ENCODE results near the gene GPT2. TPM values are rescaled to one million over a fixed set of nuclear protein-coding genes. Genes with fewer than 3 reads are reported as not detected.

GPT2 gene
- total RNA-seq, 1 experiment from 2014 or later, result 68.8 TPM

- Histone ChIP-seq H2BK12ac (ENCODE audit: insufficient read length, low read depth, low read length) (no peak overlapping the region), H4K8ac (replicated peaks; ENCODE audit: insufficient read length, low read depth, low read length) (no peak overlapping the region), H3K23me2 (ENCODE audit: insufficient read length, low read depth, low read length, poor library complexity, severe bottlenecking) (no peaks in the 10 kb centered on the region), H3K56ac (ENCODE audit: insufficient read length, low read depth, low read length) (no peak overlapping the region), H2BK20ac (ENCODE audit: low read depth, low read length, poor library complexity, severe bottlenecking) (no peak overlapping the region), H4K20me1 (ENCODE audit: control insufficient read depth, insufficient read depth, insufficient read length) (no peaks in the 10 kb centered on the region), H3K4me1 (ENCODE audit: insufficient read depth, low read length) (no peaks in the 10 kb centered on the region), H3K79me1 (ENCODE audit: insufficient read depth, low read depth, low read length, poor library complexity, severe bottlenecking) (no peaks in the 10 kb centered on the region), H2BK120ac (ENCODE audit: low read depth, low read length, poor library complexity, severe bottlenecking) (no peak overlapping the region), H3K27me3 (ENCODE audit: insufficient read depth, low read length) (no peaks in the 10 kb centered on the region), H3K4ac (ENCODE audit: low read depth, low read length) (no peak overlapping the region), H2AFZ (ENCODE audit: low read length) (no peak overlapping the region), H3K23ac (ENCODE audit: insufficient read length, low read depth, low read length) (no peak overlapping the region), H3K14ac (ENCODE audit: insufficient read depth, low read length) (no peak overlapping the region), H4K5ac (ENCODE audit: insufficient read length, low read depth, low read length) (no peak overlapping the region), H2BK15ac (ENCODE audit: low read depth, low read length) (no peak overlapping the region), H3T11ph (ENCODE audit: low read length) (no peak overlapping the region), H2AK5ac (ENCODE audit: insufficient read length, low read length) (no peak overlapping the region), H2BK5ac (ENCODE audit: insufficient read length, low read length) (no peak overlapping the region), H3K9ac (ENCODE audit: extremely low read depth, insufficient read length, low read length) (no peak overlapping the region), H3K79me2 (ENCODE audit: insufficient read depth, low read length) (no peaks in the 10 kb centered on the region), H4K91ac (ENCODE audit: insufficient read length, low read depth, low read length) (no peak overlapping the region), H3K4me2 (ENCODE audit: insufficient read depth, insufficient read length, low read length) (no peak overlapping the region), H3K27ac (ENCODE audit: insufficient read length, low read depth, low read length) (no peak overlapping the region), H3K18ac (ENCODE audit: insufficient read length, low read depth, low read length) (no peak overlapping the region), H3K9me3 (ENCODE audit: control insufficient read depth, low read depth, low read length) (no peaks in the 10 kb centered on the region)
- TF ChIP-seq CTCF (conservative IDR thresholded peaks at IDR 0.05), result peak; percentile 94
- Mint-ChIP-seq H3K36me3 (ENCODE audit: insufficient read depth in 1 of 3, low read depth in 3 of 3) (peaks cover 30 to 55% (median 43%) of the 10 kb centered on the region in 3 experiments), H3K4me3 (no peak overlapping the region), H3K9me3 (peaks cover 3 to 4% of the 10 kb centered on the region in 2 experiments; a peak in 2 of 5 replicates), H3K27me3 (ENCODE audit: low read depth) (peaks cover 1% of the 10 kb centered on the region; the same call in 1 of the 2 replicates), H3K4me1 (peaks cover 5 to 12% of the 10 kb centered on the region in 2 experiments), H3K27ac (peak overlapping the region in 2 of 3 experiments; percentile 35 to 59; a peak in 4 of 7 replicates)
- no CpG with 5 or more reads among the region's 43 CpGs for WGBS (ENCODE audit: extremely low coverage, insufficient read length, low lambda C conversion rate)
- DNase-seq, result peak; percentile 81
These were observed 45.5 kb downstream of the GPT2 start for GRCh38 chr16:46929378-46930332.
